GM18868 (cell line): ENCODE measurements around the gene NANOS3.
"Not testable (repeated sequence)": the region's sequence is repeated elsewhere in the genome, so short reads cannot be mapped to it uniquely, and the experiment has no call there.

Experiments
- ATAC-seq: cut with Tn5 transposase; IDR thresholded peaks from one replicate; pipeline ENCODE4 v1.9.1; 2021; ENCODE audit warnings: mild to moderate bottlenecking, moderate library complexity; ENCODE audit not compliant: unreplicated experiment

The NANOS3 gene

DNA sequence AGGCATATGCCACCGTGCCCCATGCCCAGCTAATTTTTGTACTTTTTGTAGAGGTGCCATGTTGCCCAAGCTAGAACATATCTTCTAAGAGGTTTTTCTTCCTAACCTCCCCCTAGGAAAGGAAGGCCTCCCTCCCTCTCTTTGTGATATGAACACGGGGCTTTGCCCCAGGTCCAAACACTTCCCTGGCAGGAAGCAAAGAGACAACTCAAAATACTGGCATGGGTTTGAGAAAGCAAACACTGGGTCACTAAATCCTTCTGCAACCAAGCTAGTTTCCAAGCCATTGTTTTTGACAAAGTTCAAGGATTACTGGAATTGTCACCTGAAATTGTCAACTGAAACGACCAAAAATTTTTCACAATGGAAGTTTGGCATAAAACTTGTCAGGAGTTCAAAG, 37.8 kb downstream of the NANOS3 start:
- no peak for ATAC-seq

GRCh38 chr19:13917888-13918406, 41.0 kb downstream of the NANOS3 start:
- no peak for ATAC-seq

DNA sequence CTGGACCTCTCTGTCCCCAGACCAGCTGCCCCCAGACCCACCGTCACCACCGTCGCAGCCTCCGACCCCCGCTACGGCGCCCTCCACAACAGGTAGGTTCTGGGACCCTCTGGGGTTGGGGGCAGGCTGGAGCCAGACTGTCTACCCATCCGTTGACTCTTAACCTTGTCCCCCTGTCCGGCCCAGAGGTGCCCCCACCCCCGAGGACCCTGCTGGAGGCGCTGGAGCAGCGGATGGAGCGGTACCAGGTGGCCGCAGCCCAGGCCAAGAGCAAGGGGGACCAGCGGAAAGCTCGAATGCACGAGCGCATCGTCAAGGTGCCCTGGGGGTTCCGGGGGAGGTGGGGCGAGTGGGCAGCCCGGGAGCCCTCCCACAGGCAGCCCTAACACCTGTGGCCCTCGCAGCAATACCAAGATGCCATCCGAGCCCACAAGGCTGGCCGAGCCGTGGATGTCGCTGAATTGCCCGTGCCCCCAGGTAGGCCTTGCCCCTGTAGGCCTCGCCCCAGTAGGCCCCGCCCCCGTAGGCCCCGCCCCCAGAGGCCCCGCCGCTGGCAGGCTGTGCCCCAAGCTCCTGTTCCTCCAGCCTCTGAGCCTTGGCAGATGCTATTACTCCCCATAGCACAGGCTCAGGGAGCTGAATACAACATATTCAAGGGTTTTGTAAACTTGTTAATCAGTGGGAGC, 41.9 kb downstream of the NANOS3 start:
- no peak for ATAC-seq

- no peak for ATAC-seq
Observed at GRCh38 chr19:13920524-13920923, 43.6 kb downstream of the NANOS3 start.

DNA sequence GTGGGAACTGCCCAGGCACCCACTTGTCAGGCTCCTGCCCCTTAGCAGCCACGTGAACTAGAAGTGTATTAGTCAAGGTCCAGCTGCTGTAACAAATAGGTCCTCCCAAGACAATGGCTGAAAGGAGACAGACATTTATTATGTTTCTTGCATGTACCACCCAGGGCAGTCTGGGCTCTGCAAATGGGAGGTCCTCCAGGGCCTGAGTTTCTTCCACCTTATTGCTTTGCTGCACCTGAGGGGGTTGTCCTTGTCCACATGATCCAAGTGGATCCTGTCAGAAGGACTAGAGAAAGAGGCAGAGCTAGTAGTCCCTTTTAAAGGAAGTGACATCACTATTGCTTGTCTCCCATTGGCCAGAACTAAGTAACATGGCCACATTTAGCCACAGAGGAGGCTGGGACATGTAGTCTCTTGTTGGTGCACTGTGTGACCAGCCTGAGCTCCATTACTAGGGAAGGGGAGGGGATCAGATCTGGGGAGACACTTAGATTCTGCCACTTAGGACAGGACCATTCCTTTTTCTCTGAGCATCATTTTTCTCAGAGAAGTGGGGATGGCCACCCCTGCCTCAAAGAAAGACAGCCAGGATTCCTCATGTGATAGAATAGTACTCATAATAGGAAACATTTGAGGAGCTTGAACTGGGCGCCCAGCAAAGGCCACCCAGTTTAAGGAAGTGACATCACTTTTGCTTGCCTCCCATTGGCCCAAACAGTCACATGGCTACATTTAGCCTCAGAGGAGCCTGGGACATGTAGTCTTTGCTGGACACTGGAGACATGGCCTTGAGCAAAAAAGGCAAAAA, 44.2 kb downstream of the NANOS3 start:
- ATAC-seq = no peak

GRCh38 chr19:13922118-13922517, 45.2 kb downstream of the NANOS3 start:
- ATAC-seq = not testable (repeated sequence)

- ATAC-seq = no peak
Observed at GRCh38 chr19:13923194-13923987, 46.5 kb downstream of the NANOS3 start.

DNA sequence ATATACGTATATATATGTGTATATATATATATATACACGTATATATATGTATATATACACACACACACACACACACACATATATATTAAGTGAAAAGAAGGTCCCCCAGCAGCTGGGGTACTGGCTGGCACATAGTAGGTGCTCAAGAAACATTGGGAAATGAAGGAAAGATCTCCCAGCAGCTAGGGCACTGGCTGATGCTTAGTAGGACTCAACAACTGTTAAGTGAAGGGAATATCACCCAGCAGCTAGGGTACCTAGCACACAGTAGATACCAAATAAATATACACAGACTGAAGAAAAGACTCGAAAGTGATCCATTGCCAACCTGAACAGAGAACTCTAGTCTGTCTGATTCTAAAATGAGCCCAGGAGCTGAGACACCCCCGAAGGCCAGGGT, 49.1 kb downstream of the NANOS3 start:
- ATAC-seq = no peak

DNA sequence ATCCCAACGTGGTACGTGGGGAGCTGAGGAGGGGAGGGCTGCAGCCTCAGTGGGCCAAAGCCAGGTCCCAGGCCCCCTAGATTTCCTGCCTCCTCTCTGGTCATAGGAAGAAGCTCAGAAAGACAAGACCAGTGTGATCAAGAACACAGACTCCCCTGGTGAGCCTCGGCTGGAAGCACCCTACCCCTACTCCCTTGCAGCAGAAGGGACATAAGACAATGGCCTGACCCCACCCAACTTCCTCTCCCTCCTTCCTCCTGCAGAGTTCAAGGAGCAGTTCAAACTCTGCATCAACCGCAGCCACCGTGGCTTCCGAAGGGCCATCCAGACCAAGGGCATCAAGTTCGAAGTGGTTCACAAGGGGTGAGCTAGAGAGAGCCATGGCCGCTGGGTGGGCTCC, 49.8 kb downstream of the NANOS3 start:
- no peak for ATAC-seq

GRCh38 chr19:13929340-13929739, 52.4 kb downstream of the NANOS3 start:
- no peak for ATAC-seq

- no peak for ATAC-seq
Observed at GRCh38 chr19:13929956-13930355, 53.0 kb downstream of the NANOS3 start.
